Transverse colon (tissue), 4 donors: ENCODE measurements around the gene SLC13A4. TPM values are rescaled to one million over a fixed set of nuclear protein-coding genes. Genes with fewer than 3 reads are reported as not detected.

ENCODE experiments used
- DNase-seq: peaks from one replicate; pipeline ENCODE4 v3.0.0-alpha.2; 2019
- H3K27ac ChIP-seq, 4 donors: fragments of 200-600 bp; sonication (generic); 2 replicates each; pipeline ENCODE4 v1.5.1; 2016 to 2018; ENCODE audit warnings: inconsistent platforms in 4 of 4
- H3K27me3 ChIP-seq: fragments of 200-600 bp; sonication (generic); 2 replicates; pipeline ENCODE4 v1.5.1; 2017; ENCODE audit warnings: inconsistent platforms
- H3K36me3 ChIP-seq, 4 donors: fragments of 200-600 bp; sonication (generic); 2 replicates each; pipeline ENCODE4 v1.5.1; 2017 to 2019; ENCODE audit warnings: inconsistent platforms in 4 of 4
- H3K4me1 ChIP-seq, 4 donors: fragments of 200-600 bp; sonication (generic); 2 replicates each; pipeline ENCODE4 v1.5.1; 2017 to 2020; ENCODE audit warnings: inconsistent platforms in 4 of 4
- H3K4me3 ChIP-seq, 4 donors: fragments of 200-600 bp; sonication (generic); 1 replicate in 1 of 4; 2 replicates in 3 of 4; pipeline versions ENCODE4 v1.5.1 to v1.6.1; 2017 to 2019; ENCODE audit warnings: inconsistent platforms in 4 of 4
- H3K9me3 ChIP-seq, 2 donors: fragments of 200-600 bp; sonication (generic); 2 replicates each; pipeline ENCODE4 v1.5.1; 2017 to 2019; ENCODE audit warnings: inconsistent platforms in 2 of 2
- EP300 ChIP-seq: sonication (generic); formaldehyde crosslinking; IDR thresholded peaks from one replicate; pipeline ENCODE4 v1.6.1; 2017; ENCODE audit warnings: antibody characterized with exemption, low read depth
- POLR2A ChIP-seq: fragments of 450-650 bp; IDR thresholded peaks from one replicate; pipeline ENCODE4 v1.6.1; 2016; ENCODE audit warnings: antibody characterized with exemption, mild to moderate bottlenecking, moderate library complexity
- POLR2AphosphoS5 ChIP-seq, 3 donors: sonication (generic); formaldehyde crosslinking; IDR thresholded peaks; one replicate each; pipeline ENCODE4 v1.6.1; 2016; ENCODE audit warnings: antibody characterized with exemption in 3 of 3
- WGBS, 2 donors: methylation state at CpG; one replicate each; pipeline ENCODE4 v1.1.5; 2018; ENCODE audit warnings: low coverage in 1 of 2; 5-methylcytosine and 5-hydroxymethylcytosine counted together
- in situ Hi-C, 4 donors: fragments of 200-750 bp; cut with MboI; loops; one replicate each; pipeline versions ENCODE4 v1.15.0 to v1.15.1; 2017; ENCODE audit warnings: low sequenced_read_pairs in 3 of 4, low pct_ligation_motif_present in 1 of 4, low pct_unique_long_range_greater_than_20kb in 1 of 4
- intact Hi-C: fragments of 100-400 bp; cut with DNase I; formaldehyde crosslinking; loops from one replicate; pipeline ENCODE4 v1.15.1; 2023; ENCODE audit warnings: low total_unique reads
- total RNA-seq, 4 donors: library from RNA; depleted of rRNA; stranded (reverse); fragments of >200 nt; gene quantifications; one replicate each; pipeline ENCODE4 v1.1.0, GENCODE V29; 2016
- TF ChIP-seq, protein P1 (sequence below), 5 experiments: fragments of 200-600 bp in 3 of 5; fragments of 450-650 bp in 2 of 5; sonication (generic) in 3 of 5; IDR thresholded peaks; 1 replicate in 2 of 5; 2 replicates in 3 of 5; pipeline ENCODE4 v1.5.1; 2016 to 2017; ENCODE audit warnings: antibody characterized with exemption in 5 of 5, inconsistent platforms in 3 of 5, mild to moderate bottlenecking in 2 of 5, moderate library complexity in 1 of 5

The SLC13A4 gene
- total RNA-seq, 4 donors from 2014 or later = 3.0 to 15.3 TPM; not detected in 2

DNA sequence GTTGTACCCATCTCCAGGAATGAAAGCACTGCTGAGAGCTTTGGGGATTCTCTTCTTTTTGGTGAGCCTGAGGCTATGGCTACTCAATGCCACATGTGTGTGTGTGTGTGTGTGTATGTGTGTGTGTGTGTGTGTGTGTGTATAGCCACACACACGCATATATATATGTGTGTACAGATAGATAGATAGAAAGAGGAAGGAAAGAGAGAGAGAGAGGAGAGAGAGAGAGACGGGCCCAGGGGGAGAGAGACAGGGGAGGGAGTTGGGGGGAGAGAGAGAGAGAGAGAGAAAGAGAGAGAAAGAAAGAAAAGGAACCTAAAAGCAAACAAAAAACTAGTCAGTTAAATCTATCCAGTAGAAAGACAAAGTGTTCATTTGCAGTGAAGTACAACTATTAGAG lies 8.3 kb downstream of the SLC13A4 start:
- no peaks in the 10 kb centered on the region for H3K9me3 ChIP-seq
- in situ Hi-C loops (no loop called here), intact Hi-C loops (no loop called here)
- H3K36me3 ChIP-seq = no peaks in the 10 kb centered on the region
- no peak for DNase-seq
- H3K27ac ChIP-seq = no peak overlapping the region
- no peaks in the 10 kb centered on the region for H3K4me1 ChIP-seq
- H3K4me3 ChIP-seq = no peak overlapping the region
- H3K27me3 ChIP-seq = no peaks in the 10 kb centered on the region
- TF ChIP-seq, protein P1, sequence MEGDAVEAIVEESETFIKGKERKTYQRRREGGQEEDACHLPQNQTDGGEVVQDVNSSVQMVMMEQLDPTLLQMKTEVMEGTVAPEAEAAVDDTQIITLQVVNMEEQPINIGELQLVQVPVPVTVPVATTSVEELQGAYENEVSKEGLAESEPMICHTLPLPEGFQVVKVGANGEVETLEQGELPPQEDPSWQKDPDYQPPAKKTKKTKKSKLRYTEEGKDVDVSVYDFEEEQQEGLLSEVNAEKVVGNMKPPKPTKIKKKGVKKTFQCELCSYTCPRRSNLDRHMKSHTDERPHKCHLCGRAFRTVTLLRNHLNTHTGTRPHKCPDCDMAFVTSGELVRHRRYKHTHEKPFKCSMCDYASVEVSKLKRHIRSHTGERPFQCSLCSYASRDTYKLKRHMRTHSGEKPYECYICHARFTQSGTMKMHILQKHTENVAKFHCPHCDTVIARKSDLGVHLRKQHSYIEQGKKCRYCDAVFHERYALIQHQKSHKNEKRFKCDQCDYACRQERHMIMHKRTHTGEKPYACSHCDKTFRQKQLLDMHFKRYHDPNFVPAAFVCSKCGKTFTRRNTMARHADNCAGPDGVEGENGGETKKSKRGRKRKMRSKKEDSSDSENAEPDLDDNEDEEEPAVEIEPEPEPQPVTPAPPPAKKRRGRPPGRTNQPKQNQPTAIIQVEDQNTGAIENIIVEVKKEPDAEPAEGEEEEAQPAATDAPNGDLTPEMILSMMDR (IDR thresholded peaks at IDR 0.05) = no peak
- TF ChIP-seq EP300 (no peak), POLR2AphosphoS5 (IDR thresholded peaks at IDR 0.05) (no peak), POLR2A (no peak)
- 42 to 45% methylated on average over 2 of the region's 2 CpGs for WGBS, 2 donors

GRCh38 chr7:135718794-135719437 lies 9.1 kb downstream of the SLC13A4 start:
- no peaks in the 10 kb centered on the region for H3K36me3 ChIP-seq
- no peak for DNase-seq
- in situ Hi-C loops (no loop called here), intact Hi-C loops (no loop called here)
- no peak overlapping the region for H3K27ac ChIP-seq
- H3K4me1 ChIP-seq = no peaks in the 10 kb centered on the region
- WGBS, 2 donors = 71 to 79% methylated on average over 4 to 7 of the region's 7 CpGs
- H3K27me3 ChIP-seq = no peaks in the 10 kb centered on the region
- no peaks in the 10 kb centered on the region for H3K9me3 ChIP-seq
- TF ChIP-seq, protein P1 (IDR thresholded peaks at IDR 0.05) = no peak
- TF ChIP-seq POLR2AphosphoS5 (IDR thresholded peaks at IDR 0.05) (no peak), EP300 (no peak), POLR2A (no peak)
- H3K4me3 ChIP-seq = no peak overlapping the region

DNA sequence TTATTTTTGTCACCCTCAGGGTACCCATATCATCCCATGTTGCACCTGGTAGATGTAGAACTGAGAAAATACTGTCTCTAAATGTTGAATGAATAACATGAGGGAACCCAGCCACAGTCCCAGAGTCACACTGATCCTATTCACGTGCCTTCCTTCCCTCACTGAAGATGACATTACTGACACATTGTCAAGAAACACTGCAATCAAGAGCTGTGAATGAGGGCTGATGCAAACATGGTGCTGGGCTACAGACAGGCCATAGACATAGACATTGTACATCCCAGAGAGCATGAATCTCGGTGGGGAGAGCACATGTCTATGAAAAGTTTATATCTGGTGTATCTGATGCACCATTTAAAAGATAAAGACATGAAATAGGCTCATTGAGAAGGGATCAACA lies 9.8 kb downstream of the SLC13A4 start:
- no peak for DNase-seq

GRCh38 chr7:135717693-135718092 lies 10.3 kb downstream of the SLC13A4 start:
- Histone ChIP-seq H3K9me3 (no peaks in the 10 kb centered on the region), H3K4me1 (no peaks in the 10 kb centered on the region), H3K27ac (no peak overlapping the region), H3K27me3 (no peaks in the 10 kb centered on the region), H3K4me3 (no peak overlapping the region), H3K36me3 (no peaks in the 10 kb centered on the region)
- 70 to 85% methylated on average over 2 to 3 of the region's 3 CpGs for WGBS, 2 donors
- intact Hi-C loops = no loop called here
- in situ Hi-C loops = no loop called here
- TF ChIP-seq EP300 = no peak
- no peak for DNase-seq

More for the DNA sequence above, 9.8 kb downstream of the SLC13A4 start:
- Histone ChIP-seq H3K9me3 (no peaks in the 10 kb centered on the region), H3K36me3 (no peaks in the 10 kb centered on the region), H3K27ac (no peak overlapping the region), H3K4me3 (no peak overlapping the region), H3K27me3 (no peaks in the 10 kb centered on the region), H3K4me1 (no peaks in the 10 kb centered on the region)
- intact Hi-C loops (no loop called here), in situ Hi-C loops (no loop called here)
- WGBS, 2 donors = 56 to 62% methylated on average over 2 of the region's 2 CpGs
- TF ChIP-seq POLR2AphosphoS5 (IDR thresholded peaks at IDR 0.05) = no peak
- no peak for TF ChIP-seq EP300
- no peak for TF ChIP-seq POLR2A

- no peak for TF ChIP-seq EP300
- TF ChIP-seq POLR2AphosphoS5 (IDR thresholded peaks at IDR 0.05) = no peak
- TF ChIP-seq POLR2A = no peak
- TF ChIP-seq, protein P1 (IDR thresholded peaks at IDR 0.05) = no peak
- H3K4me3 ChIP-seq = no peak overlapping the region
- intact Hi-C loops (no loop called here), in situ Hi-C loops (no loop called here)
- H3K4me1 ChIP-seq = no peaks in the 10 kb centered on the region
- H3K27me3 ChIP-seq = no peaks in the 10 kb centered on the region
- no peaks in the 10 kb centered on the region for H3K9me3 ChIP-seq
- no peak for DNase-seq
- no peaks in the 10 kb centered on the region for H3K36me3 ChIP-seq
- WGBS, 2 donors = 71% methylated on average over 9 of the region's 9 CpGs; no CpG with 5 or more reads in 1 of the 2 donors
- H3K27ac ChIP-seq = no peak overlapping the region
These were observed 11.2 kb downstream of the SLC13A4 start for GRCh38 chr7:135716677-135717238.
